Endodermal cell (in vitro differentiated cells): Measurements from ENCODE around the gene PCSK4. TPM values are rescaled to one million over a fixed set of nuclear protein-coding genes. Genes with fewer than 3 reads are reported as not detected.

Experiments used
- DNase-seq: peaks from one replicate; pipeline ENCODE4 v3.0.0-alpha.2; 2017
- H3K27ac ChIP-seq: 2 replicates; pipeline ENCODE4 v1.5.1; 2013; ENCODE audit warnings: mild to moderate bottlenecking, low read depth, low read length, moderate library complexity
- H3K27me3 ChIP-seq: 2 replicates; pipeline ENCODE4 v1.6.1; 2013; ENCODE audit warnings: mild to moderate bottlenecking, low read length, moderate library complexity; ENCODE audit not compliant: insufficient read depth, control insufficient read depth, poor library complexity, severe bottlenecking
- H3K36me3 ChIP-seq: 2 replicates; pipeline ENCODE4 v1.7.0; 2013; ENCODE audit warnings: mild to moderate bottlenecking, low read length, moderate library complexity; ENCODE audit not compliant: control insufficient read depth, insufficient read depth
- H3K4me1 ChIP-seq: one replicate; pipeline ENCODE4 v1.7.0; 2013; ENCODE audit warnings: low read length; ENCODE audit not compliant: control insufficient read depth, insufficient read depth
- H3K4me3 ChIP-seq: 2 replicates; pipeline ENCODE4 v1.5.1; 2013; ENCODE audit warnings: mild to moderate bottlenecking, low read length, moderate library complexity
- H3K9ac ChIP-seq: 2 replicates; pipeline ENCODE4 v1.6.1; 2013; ENCODE audit warnings: mild to moderate bottlenecking, low read length, moderate library complexity; ENCODE audit not compliant: poor library complexity, severe bottlenecking; ENCODE audit errors: extremely low read depth
- H3K9me3 ChIP-seq: 2 replicates; pipeline ENCODE4 v1.6.1; 2013; ENCODE audit warnings: mild to moderate bottlenecking, low read length, moderate library complexity; ENCODE audit not compliant: control insufficient read depth
- H3K27ac Mint-ChIP-seq: 2 replicates; pipeline ENCODE4 v1.8.0; 2020; ENCODE audit warnings: mixed read lengths
- H3K27me3 Mint-ChIP-seq: 2 replicates; pipeline ENCODE4 v1.8.0; 2021; ENCODE audit warnings: mild to moderate bottlenecking, mixed read lengths; ENCODE audit not compliant: insufficient read depth
- H3K36me3 Mint-ChIP-seq: 2 replicates; pipeline ENCODE4 v1.8.0; 2020; ENCODE audit warnings: low read depth, mixed read lengths
- H3K4me1 Mint-ChIP-seq: 2 replicates; pipeline ENCODE4 v1.8.0; 2020; ENCODE audit warnings: mixed read lengths
- H3K4me3 Mint-ChIP-seq: 2 replicates; pipeline ENCODE4 v1.8.0; 2020; ENCODE audit warnings: mild to moderate bottlenecking, moderate library complexity, mixed read lengths
- H3K9me3 Mint-ChIP-seq: 2 replicates; pipeline ENCODE4 v1.8.0; 2020; ENCODE audit warnings: mild to moderate bottlenecking, mixed read lengths
- WGBS, 2 experiments: methylation state at CpG; one replicate each; pipeline versions ENCODE4 v1.1.5 to v1.1.7; 2013; ENCODE audit warnings: missing lambda C conversion rate in 2 of 2, mixed read lengths in 1 of 2; ENCODE audit not compliant: insufficient coverage in 1 of 2, insufficient read length in 1 of 2; 5-methylcytosine and 5-hydroxymethylcytosine counted together
- total RNA-seq, 2 donors: library from RNA; stranded (reverse); fragmentation: NEBNext Ultra II Directional in 1 of 2; extraction: Animal tissue kit (Norgen Biotek cat#: 25700) in 1 of 2; gene quantifications; 2 replicates in 1 of 2; 3 replicates in 1 of 2; pipeline ENCODE4 v1.2.1, GENCODE V29; 2021
- TF ChIP-seq, protein P1 (sequence below): fragments of 200-600 bp; sonication (generic); conservative IDR thresholded peaks from 2 replicates; pipeline ENCODE4 v1.5.0; 2021; ENCODE audit warnings: antibody characterized with exemption, mild to moderate bottlenecking

Gene PCSK4
- total RNA-seq, 2 donors from 2014 or later, result 25.2 to 31.6 TPM

DNA sequence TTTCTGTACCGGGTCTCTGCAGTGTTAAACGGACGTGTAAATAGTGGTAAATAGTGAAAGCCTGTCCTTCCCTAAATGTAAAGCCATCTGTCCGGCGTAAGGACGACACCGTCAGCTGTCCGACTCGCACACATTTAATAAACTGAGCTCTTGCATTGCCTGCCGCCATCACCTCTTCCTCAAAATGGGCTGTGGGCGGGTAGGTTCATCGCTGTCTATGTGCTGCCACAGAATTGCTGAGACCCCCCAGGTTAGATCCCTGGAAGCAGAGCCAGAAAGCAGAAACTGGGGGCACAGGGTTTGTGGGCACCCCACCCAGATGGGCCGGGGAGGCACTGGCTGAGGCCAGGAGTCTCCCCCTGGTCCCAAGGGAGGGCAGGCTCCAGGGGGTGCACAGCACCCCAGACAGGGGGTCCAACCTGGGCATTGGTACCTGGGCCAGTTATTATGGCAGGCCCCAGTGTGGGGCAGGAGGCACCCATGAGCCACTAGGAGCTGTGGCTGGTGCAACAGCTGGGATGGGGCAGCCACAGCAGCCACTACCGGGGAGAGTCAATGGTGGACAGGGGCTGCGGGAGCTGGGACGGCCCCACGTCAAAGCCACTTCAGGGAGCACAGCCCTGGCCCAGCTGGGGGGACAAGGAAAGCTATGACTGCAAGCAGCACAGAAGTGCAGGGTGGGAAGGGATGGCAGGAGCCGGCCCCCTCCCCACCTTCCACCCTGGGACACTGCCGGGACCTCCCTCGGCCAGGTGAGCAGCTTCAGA, 16.9 kb downstream of the PCSK4 start:
- Histone ChIP-seq H3K9ac (no peak overlapping the region), H3K4me1 (peaks cover 6% of the 10 kb centered on the region), H3K36me3 (peaks cover 21% of the 10 kb centered on the region), H3K27me3 (peaks cover 49% of the 10 kb centered on the region), H3K4me3 (no peak overlapping the region), H3K27ac (no peak overlapping the region), H3K9me3 (no peaks in the 10 kb centered on the region)
- WGBS, 2 experiments, result 90% methylated on average over 15 to 20 of the region's 20 CpGs
- DNase-seq, result no peak
- Mint-ChIP-seq H3K36me3 (peaks cover 5% of the 10 kb centered on the region), H3K4me1 (no peaks in the 10 kb centered on the region), H3K9me3 (no peaks in the 10 kb centered on the region), H3K27me3 (peaks cover 37% of the 10 kb centered on the region), H3K4me3 (no peak overlapping the region), H3K27ac (no peak overlapping the region)
- TF ChIP-seq, protein P1, sequence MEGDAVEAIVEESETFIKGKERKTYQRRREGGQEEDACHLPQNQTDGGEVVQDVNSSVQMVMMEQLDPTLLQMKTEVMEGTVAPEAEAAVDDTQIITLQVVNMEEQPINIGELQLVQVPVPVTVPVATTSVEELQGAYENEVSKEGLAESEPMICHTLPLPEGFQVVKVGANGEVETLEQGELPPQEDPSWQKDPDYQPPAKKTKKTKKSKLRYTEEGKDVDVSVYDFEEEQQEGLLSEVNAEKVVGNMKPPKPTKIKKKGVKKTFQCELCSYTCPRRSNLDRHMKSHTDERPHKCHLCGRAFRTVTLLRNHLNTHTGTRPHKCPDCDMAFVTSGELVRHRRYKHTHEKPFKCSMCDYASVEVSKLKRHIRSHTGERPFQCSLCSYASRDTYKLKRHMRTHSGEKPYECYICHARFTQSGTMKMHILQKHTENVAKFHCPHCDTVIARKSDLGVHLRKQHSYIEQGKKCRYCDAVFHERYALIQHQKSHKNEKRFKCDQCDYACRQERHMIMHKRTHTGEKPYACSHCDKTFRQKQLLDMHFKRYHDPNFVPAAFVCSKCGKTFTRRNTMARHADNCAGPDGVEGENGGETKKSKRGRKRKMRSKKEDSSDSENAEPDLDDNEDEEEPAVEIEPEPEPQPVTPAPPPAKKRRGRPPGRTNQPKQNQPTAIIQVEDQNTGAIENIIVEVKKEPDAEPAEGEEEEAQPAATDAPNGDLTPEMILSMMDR, result no peak

DNA sequence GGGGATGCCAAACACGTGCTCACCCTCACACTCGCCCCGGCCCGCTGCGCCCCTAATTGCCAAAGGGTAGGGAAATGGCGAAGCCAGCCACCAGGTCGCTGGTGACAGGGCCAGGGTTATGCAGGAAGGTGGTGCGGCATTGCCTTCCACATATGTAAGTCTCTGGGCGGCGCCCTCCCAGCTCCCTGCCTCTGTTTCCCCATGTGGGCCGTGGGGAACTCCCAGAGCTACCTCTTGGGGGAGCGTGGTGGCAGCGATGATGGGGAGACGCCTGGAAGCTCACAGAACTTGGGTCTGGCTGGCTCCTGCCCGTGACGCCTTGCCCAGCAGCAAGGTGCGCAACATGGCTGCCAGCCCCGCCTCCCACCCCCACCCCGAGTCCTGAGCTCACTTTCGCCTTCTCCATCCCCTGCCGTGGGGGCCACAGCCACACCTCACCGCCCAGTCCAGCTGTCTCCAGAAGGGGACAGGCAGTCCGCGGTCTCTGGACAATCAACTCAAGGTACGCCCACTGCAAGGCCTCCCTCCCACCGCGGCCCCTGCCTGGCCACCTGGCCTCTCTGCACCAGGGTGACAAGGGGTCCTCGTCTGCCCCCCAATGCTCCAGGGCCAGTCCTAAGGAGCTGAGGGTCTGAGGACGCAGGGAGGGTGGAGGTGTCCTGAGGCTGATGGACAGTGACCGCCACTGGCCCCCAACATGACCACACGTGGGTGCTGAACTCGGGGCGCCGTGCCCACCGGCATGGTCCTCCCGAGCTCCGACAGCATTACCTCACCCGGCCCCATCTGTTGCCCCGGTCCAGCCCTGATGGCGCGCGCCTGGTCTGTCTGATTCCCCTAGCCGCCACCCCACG, 17.7 kb downstream of the PCSK4 start:
- H3K36me3 ChIP-seq, result peaks cover 20% of the 10 kb centered on the region
- WGBS, 2 experiments, result 69% methylated on average over 30 to 44 of the region's 44 CpGs
- Mint-ChIP-seq H3K36me3 (peaks cover 4% of the 10 kb centered on the region), H3K4me3 (no peak overlapping the region), H3K4me1 (no peaks in the 10 kb centered on the region), H3K9me3 (no peaks in the 10 kb centered on the region), H3K27me3 (peaks cover 43% of the 10 kb centered on the region), H3K27ac (no peak overlapping the region)
- peaks cover 9% of the 10 kb centered on the region for H3K4me1 ChIP-seq
- H3K4me3 ChIP-seq, result no peak overlapping the region
- H3K9ac ChIP-seq, result no peak overlapping the region
- H3K9me3 ChIP-seq, result no peaks in the 10 kb centered on the region
- DNase-seq, result no peak
- no peak overlapping the region for H3K27ac ChIP-seq
- peaks cover 57% of the 10 kb centered on the region for H3K27me3 ChIP-seq
- TF ChIP-seq, protein P1, result no peak

DNA sequence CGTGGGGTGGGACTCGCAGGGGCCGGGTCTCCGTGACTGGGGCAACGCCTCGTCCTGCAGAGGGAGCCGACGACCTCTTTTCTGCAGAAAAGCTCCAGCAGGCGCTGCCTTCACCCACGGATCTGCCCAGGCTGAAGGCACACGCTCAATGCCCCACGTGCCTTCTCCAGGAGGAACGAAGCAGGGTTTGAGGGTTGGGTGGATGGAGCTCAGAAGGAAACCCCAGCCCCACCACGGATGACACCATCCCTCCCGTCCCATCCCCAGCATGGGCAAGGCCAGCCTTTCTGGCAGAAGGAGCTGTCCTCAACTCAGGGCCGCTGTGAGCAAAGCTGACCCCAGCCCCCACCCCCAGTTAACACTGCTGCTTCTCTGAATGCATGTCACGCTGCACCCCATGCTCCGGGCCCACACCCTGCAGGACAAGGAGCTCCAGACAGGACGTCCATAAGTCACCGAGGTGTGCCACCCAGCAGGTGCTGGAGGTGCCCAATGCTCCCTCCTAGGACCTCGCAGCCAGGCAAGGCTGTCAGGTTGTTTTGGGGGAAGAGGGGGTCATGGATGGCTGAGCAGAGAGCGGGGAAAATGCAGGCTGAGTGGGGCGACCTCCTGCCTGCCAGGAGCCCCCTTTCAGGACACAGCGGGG, 18.5 kb downstream of the PCSK4 start:
- no peak overlapping the region for H3K9ac ChIP-seq
- H3K4me1 ChIP-seq, result peaks cover 12% of the 10 kb centered on the region
- 38 to 46% methylated on average over 10 to 24 of the region's 24 CpGs for WGBS, 2 experiments
- Mint-ChIP-seq H3K9me3 (no peaks in the 10 kb centered on the region), H3K27ac (no peak overlapping the region), H3K36me3 (no peaks in the 10 kb centered on the region), H3K4me1 (no peaks in the 10 kb centered on the region), H3K27me3 (peaks cover 50% of the 10 kb centered on the region), H3K4me3 (no peak overlapping the region)
- H3K4me3 ChIP-seq, result peak overlapping the region; percentile 68
- H3K27ac ChIP-seq, result no peak overlapping the region
- peak; percentile 52 for DNase-seq
- TF ChIP-seq, protein P1, result peak; percentile 63
- H3K27me3 ChIP-seq, result peaks cover 66% of the 10 kb centered on the region
- no peaks in the 10 kb centered on the region for H3K9me3 ChIP-seq
- H3K36me3 ChIP-seq, result peaks cover 15% of the 10 kb centered on the region
